Vagina (tissue), 2 donors: Measurements from ENCODE around the gene AGAP3. TPM values are rescaled to one million over a fixed set of nuclear protein-coding genes. Genes with fewer than 3 reads are reported as not detected.

ENCODE experiments used
- DNase-seq, 2 donors: peaks; one replicate each; pipeline ENCODE4 v3.0.0-alpha.2; 2017; ENCODE audit errors: extremely low spot score in 2 of 2
- H3K27ac ChIP-seq: fragments of 200-600 bp; sonication (generic); one replicate; pipeline ENCODE4 v1.5.1; 2019
- H3K27me3 ChIP-seq: fragments of 200-600 bp; sonication (generic); one replicate; pipeline ENCODE4 v1.5.1; 2019
- H3K36me3 ChIP-seq, 2 donors: fragments of 200-600 bp; sonication (generic); one replicate each; pipeline ENCODE4 v1.5.1; 2017 to 2019
- H3K4me1 ChIP-seq: fragments of 200-600 bp; sonication (generic); one replicate; pipeline ENCODE4 v1.5.1; 2019
- H3K4me3 ChIP-seq, 2 donors: fragments of 200-600 bp; sonication (generic); 1 replicate in 1 of 2; 2 replicates in 1 of 2; pipeline ENCODE4 v1.5.1; 2016 to 2019
- H3K9me3 ChIP-seq: fragments of 200-600 bp; sonication (generic); one replicate; pipeline ENCODE4 v1.5.1; 2019
- CTCF ChIP-seq, 3 experiments: fragments of 450-650 bp in 2 of 3; fragments of 200-600 bp in 1 of 3; sonication (generic) in 1 of 3; IDR thresholded peaks; one replicate each; pipeline ENCODE4 v1.5.1; 2017 to 2019; ENCODE audit warnings: antibody characterized with exemption in 3 of 3, mild to moderate bottlenecking in 2 of 3, moderate library complexity in 2 of 3
- POLR2A ChIP-seq, 2 donors: fragments of 450-650 bp; IDR thresholded peaks; one replicate each; pipeline ENCODE4 v1.6.1; 2017; ENCODE audit warnings: antibody characterized with exemption in 2 of 2, mild to moderate bottlenecking in 2 of 2, moderate library complexity in 2 of 2
- POLR2AphosphoS5 ChIP-seq, 2 donors: sonication (generic); formaldehyde crosslinking; IDR thresholded peaks; one replicate each; pipeline ENCODE4 v1.9.0; 2017; ENCODE audit warnings: antibody characterized with exemption in 2 of 2, mild to moderate bottlenecking in 2 of 2, low read depth in 1 of 2; ENCODE audit not compliant: insufficient read depth in 1 of 2
- intact Hi-C: fragments of 100-400 bp; cut with DNase I; formaldehyde crosslinking; loops from one replicate; pipeline ENCODE4 v1.15.1; 2023
- total RNA-seq: library from RNA; depleted of rRNA; stranded (reverse); fragments of >200 nt; gene quantifications from one replicate; pipeline ENCODE4 v1.2.3, GENCODE V29; 2016

AGAP3 gene
- total RNA-seq, 1 donor from 2014 or later = 98.2 TPM

GRCh38 chr7:151062111-151062398 lies 24.2 kb upstream of the AGAP3 start:
- H3K4me1 ChIP-seq = peaks cover 56% of the 10 kb centered on the region
- no peaks in the 10 kb centered on the region for H3K27me3 ChIP-seq
- intact Hi-C loops = no loop called here
- no peaks in the 10 kb centered on the region for H3K9me3 ChIP-seq
- H3K27ac ChIP-seq = peak overlapping the region; percentile 99
- peak in 1 of 2 donors; percentile 13 for TF ChIP-seq POLR2AphosphoS5 (IDR thresholded peaks at IDR 0.05; ENCODE audit: insufficient read depth in 1 of 2, low read depth in 1 of 2)
- TF ChIP-seq POLR2A (IDR thresholded peaks at IDR 0.05) = no peak
- no peak for TF ChIP-seq CTCF (IDR thresholded peaks at IDR 0.05)
- peaks cover 0 to 31% of the 10 kb centered on the region in 2 donors for H3K36me3 ChIP-seq
- no peak for DNase-seq
- peak overlapping the region in 1 of 2 donors; percentile 41 for H3K4me3 ChIP-seq

- intact Hi-C loops = no loop called here
- Histone ChIP-seq H3K4me3 (peak overlapping the region; percentile 14 to 41), H3K4me1 (peaks cover 51% of the 10 kb centered on the region), H3K27me3 (no peaks in the 10 kb centered on the region), H3K36me3 (peaks cover 0 to 37% of the 10 kb centered on the region in 2 donors), H3K27ac (peak overlapping the region; percentile 99), H3K9me3 (no peaks in the 10 kb centered on the region)
- TF ChIP-seq CTCF (IDR thresholded peaks at IDR 0.05) (no peak), POLR2A (IDR thresholded peaks at IDR 0.05) (no peak), POLR2AphosphoS5 (IDR thresholded peaks at IDR 0.05; ENCODE audit: insufficient read depth in 1 of 2, low read depth in 1 of 2) (no peak)
- DNase-seq = no peak
Observed at GRCh38 chr7:151062399-151063211, 23.7 kb upstream of the AGAP3 start.

GRCh38 chr7:151063212-151063561 lies 23.1 kb upstream of the AGAP3 start:
- TF ChIP-seq POLR2AphosphoS5 (IDR thresholded peaks at IDR 0.05; ENCODE audit: insufficient read depth in 1 of 2, low read depth in 1 of 2) = peak in 1 of 2 donors; percentile 35
- no peak for TF ChIP-seq POLR2A (IDR thresholded peaks at IDR 0.05)
- Histone ChIP-seq H3K27ac (peak overlapping the region; percentile 99), H3K27me3 (no peaks in the 10 kb centered on the region), H3K9me3 (no peaks in the 10 kb centered on the region), H3K36me3 (peaks cover 0 to 42% of the 10 kb centered on the region in 2 donors), H3K4me1 (peaks cover 50% of the 10 kb centered on the region), H3K4me3 (peak overlapping the region; percentile 14 to 41)
- DNase-seq = no peak
- intact Hi-C loops = no loop called here

GRCh38 chr7:151064454-151064853 lies 21.8 kb upstream of the AGAP3 start:
- H3K27ac ChIP-seq = no peak overlapping the region
- intact Hi-C loops = no loop called here

GRCh38 chr7:151064993-151065392 lies 21.3 kb upstream of the AGAP3 start:
- Histone ChIP-seq H3K27ac (no peak overlapping the region), H3K4me1 (peaks cover 38% of the 10 kb centered on the region)
- TF ChIP-seq POLR2A (IDR thresholded peaks at IDR 0.05) (no peak), POLR2AphosphoS5 (IDR thresholded peaks at IDR 0.05; ENCODE audit: insufficient read depth in 1 of 2, low read depth in 1 of 2) (no peak), CTCF (IDR thresholded peaks at IDR 0.05) (no peak)

More at GRCh38 chr7:151064454-151064853, 21.8 kb upstream of the AGAP3 start:
- TF ChIP-seq CTCF (IDR thresholded peaks at IDR 0.05) = no peak
- no peak for TF ChIP-seq POLR2A (IDR thresholded peaks at IDR 0.05)
- TF ChIP-seq POLR2AphosphoS5 (IDR thresholded peaks at IDR 0.05; ENCODE audit: insufficient read depth in 1 of 2, low read depth in 1 of 2) = no peak
- Histone ChIP-seq H3K27me3 (no peaks in the 10 kb centered on the region), H3K9me3 (no peaks in the 10 kb centered on the region), H3K4me3 (no peak overlapping the region), H3K4me1 (peaks cover 40% of the 10 kb centered on the region), H3K36me3 (peaks cover 0 to 55% of the 10 kb centered on the region in 2 donors)
- DNase-seq = no peak

More at GRCh38 chr7:151064993-151065392, 21.3 kb upstream of the AGAP3 start:
- intact Hi-C loops = no loop called here
- Histone ChIP-seq H3K27me3 (no peaks in the 10 kb centered on the region), H3K4me3 (no peak overlapping the region), H3K9me3 (no peaks in the 10 kb centered on the region), H3K36me3 (peaks cover 0 to 60% of the 10 kb centered on the region in 2 donors)
- no peak for DNase-seq
